ENCODE data around the gene RMI2. TPM values are rescaled to one million over a fixed set of nuclear protein-coding genes. Genes with fewer than 3 reads are reported as not detected.
"Not testable (repeated sequence)": the region's sequence is repeated elsewhere in the genome, so short reads cannot be mapped to it uniquely, and the experiment has no call there.

Gene RMI2
- total RNA-seq, 2 donors from 2014 or later: 0.49 TPM; not detected in 1

- no peaks in the 10 kb centered on the region for H3K9me3 ChIP-seq
- no peak for TF ChIP-seq CTCF (IDR thresholded peaks at IDR 0.05)
- H3K4me1 ChIP-seq (ENCODE audit: control insufficient read depth in 1 of 2, low read depth in 2 of 2): no peaks in the 10 kb centered on the region
- no peaks in the 10 kb centered on the region for H3K27me3 ChIP-seq (replicated peaks; ENCODE audit: insufficient read depth)
- DNase-seq (ENCODE audit: low spot score): no peak
- no peaks in the 10 kb centered on the region for H3K36me3 ChIP-seq
- H3K27ac ChIP-seq: no peak overlapping the region
- ATAC-seq (ENCODE audit: insufficient number of reproducible peaks, low FRiP score, low read depth): no peak
- H3K4me3 ChIP-seq: no peak overlapping the region
Measured at GRCh38 chr16:11374255-11374654, 29.0 kb downstream of the RMI2 start.

- no peaks in the 10 kb centered on the region for H3K27me3 ChIP-seq (replicated peaks; ENCODE audit: insufficient read depth)
- H3K4me1 ChIP-seq (ENCODE audit: control insufficient read depth in 1 of 2, low read depth in 2 of 2): no peaks in the 10 kb centered on the region
- H3K4me3 ChIP-seq: no peak overlapping the region
- DNase-seq (ENCODE audit: low spot score) (no peak), ATAC-seq (ENCODE audit: insufficient number of reproducible peaks, low FRiP score, low read depth) (no peak)
- no peak for TF ChIP-seq CTCF (IDR thresholded peaks at IDR 0.05)
- no peaks in the 10 kb centered on the region for H3K36me3 ChIP-seq
- H3K27ac ChIP-seq: no peak overlapping the region
- no peaks in the 10 kb centered on the region for H3K9me3 ChIP-seq
Measured at GRCh38 chr16:11377154-11377553, 31.9 kb downstream of the RMI2 start.

GRCh38 chr16:11378951-11379350 lies 33.7 kb downstream of the RMI2 start:
- not testable (repeated sequence) for DNase-seq (ENCODE audit: low spot score); H3K36me3 ChIP-seq; H3K27ac ChIP-seq; H3K4me1 ChIP-seq (ENCODE audit: control insufficient read depth in 1 of 2, low read depth in 2 of 2); H3K9me3 ChIP-seq; H3K27me3 ChIP-seq (replicated peaks; ENCODE audit: insufficient read depth); H3K4me3 ChIP-seq; ATAC-seq (ENCODE audit: insufficient number of reproducible peaks, low FRiP score, low read depth)

GRCh38 chr16:11379420-11379819 lies 34.2 kb downstream of the RMI2 start:
- Histone ChIP-seq H3K36me3 (no peaks in the 10 kb centered on the region), H3K4me3 (no peak overlapping the region), H3K27ac (no peak overlapping the region), H3K4me1 (ENCODE audit: control insufficient read depth in 1 of 2, low read depth in 2 of 2) (no peaks in the 10 kb centered on the region), H3K9me3 (no peaks in the 10 kb centered on the region), H3K27me3 (replicated peaks; ENCODE audit: insufficient read depth) (no peaks in the 10 kb centered on the region)
- ATAC-seq (ENCODE audit: insufficient number of reproducible peaks, low FRiP score, low read depth) (no peak), DNase-seq (ENCODE audit: low spot score) (no peak)
- no peak for TF ChIP-seq CTCF (IDR thresholded peaks at IDR 0.05)

- no peak for TF ChIP-seq CTCF (IDR thresholded peaks at IDR 0.05)
- H3K4me3 ChIP-seq: no peak overlapping the region
- DNase-seq (ENCODE audit: low spot score) (no peak), ATAC-seq (ENCODE audit: insufficient number of reproducible peaks, low FRiP score, low read depth) (no peak)
- no peaks in the 10 kb centered on the region for H3K9me3 ChIP-seq
- no peak overlapping the region for H3K27ac ChIP-seq
- H3K4me1 ChIP-seq (ENCODE audit: control insufficient read depth in 1 of 2, low read depth in 2 of 2): no peaks in the 10 kb centered on the region
- no peaks in the 10 kb centered on the region for H3K36me3 ChIP-seq
- H3K27me3 ChIP-seq (replicated peaks; ENCODE audit: insufficient read depth): no peaks in the 10 kb centered on the region
Measured at GRCh38 chr16:11380836-11381235, 35.6 kb downstream of the RMI2 start.

- Histone ChIP-seq H3K4me1 (ENCODE audit: control insufficient read depth in 1 of 2, low read depth in 2 of 2) (peaks cover 0 to 10% of the 10 kb centered on the region in 2 donors), H3K36me3 (no peaks in the 10 kb centered on the region), H3K27me3 (replicated peaks; ENCODE audit: insufficient read depth) (no peaks in the 10 kb centered on the region), H3K9me3 (no peaks in the 10 kb centered on the region), H3K27ac (no peak overlapping the region), H3K4me3 (no peak overlapping the region)
- TF ChIP-seq CTCF (IDR thresholded peaks at IDR 0.05): no peak
- no peak for DNase-seq (ENCODE audit: low spot score)
- ATAC-seq (ENCODE audit: insufficient number of reproducible peaks, low FRiP score, low read depth): no peak
Measured at GRCh38 chr16:11383481-11384183, 38.4 kb downstream of the RMI2 start.
